ENCODE measurements around the gene CPEB2. TPM values are rescaled to one million over a fixed set of nuclear protein-coding genes. Genes with fewer than 3 reads are reported as not detected.
A peak's percentile ranks its signal among the peaks of the same experiment; 100 is the strongest.

CPEB2 gene
- total RNA-seq, 1 donor from 2014 or later = 13.0 TPM

DNA sequence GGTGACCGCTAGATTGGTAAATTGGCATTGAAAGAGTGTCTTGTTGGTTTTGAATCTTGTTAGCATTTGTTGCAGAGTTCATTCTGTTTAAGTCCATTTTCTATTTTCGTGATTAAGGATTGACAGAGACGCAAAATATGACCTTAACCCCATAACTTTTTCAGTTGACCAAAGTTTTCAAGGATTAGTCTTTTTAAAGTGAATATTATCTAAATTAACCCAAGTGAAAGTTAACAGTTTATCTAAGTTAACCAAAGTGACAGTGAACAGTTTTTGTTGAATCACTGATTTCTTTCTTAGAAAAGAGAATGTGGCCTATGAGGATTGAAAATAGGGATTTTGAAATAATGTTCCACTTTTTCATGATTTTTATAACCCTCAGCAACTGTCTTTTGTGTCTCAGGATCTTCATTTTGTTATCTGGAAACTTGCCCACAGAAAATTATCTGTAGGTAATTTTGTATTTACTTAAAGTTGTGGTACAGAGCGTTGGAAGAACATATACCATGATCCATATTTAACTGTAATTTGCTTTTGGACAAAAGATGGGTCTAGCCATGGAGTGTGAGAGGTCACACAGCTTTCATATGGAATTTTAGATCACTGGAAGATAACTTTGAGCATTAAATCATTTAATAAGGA lies 3.3 kb downstream of the CPEB2 start:
- no peaks in the 10 kb centered on the region for H3K27me3 ChIP-seq (ENCODE audit: control insufficient read depth, insufficient read depth, low read length)
- H3K36me3 ChIP-seq (ENCODE audit: control insufficient read depth, insufficient read depth, low read length) = no peaks in the 10 kb centered on the region
- DNase-seq (ENCODE audit: low read depth) = no peak
- peak overlapping the region; percentile 95 for H3K4me3 ChIP-seq (ENCODE audit: low read depth, low read length)
- TF ChIP-seq, protein P1, sequence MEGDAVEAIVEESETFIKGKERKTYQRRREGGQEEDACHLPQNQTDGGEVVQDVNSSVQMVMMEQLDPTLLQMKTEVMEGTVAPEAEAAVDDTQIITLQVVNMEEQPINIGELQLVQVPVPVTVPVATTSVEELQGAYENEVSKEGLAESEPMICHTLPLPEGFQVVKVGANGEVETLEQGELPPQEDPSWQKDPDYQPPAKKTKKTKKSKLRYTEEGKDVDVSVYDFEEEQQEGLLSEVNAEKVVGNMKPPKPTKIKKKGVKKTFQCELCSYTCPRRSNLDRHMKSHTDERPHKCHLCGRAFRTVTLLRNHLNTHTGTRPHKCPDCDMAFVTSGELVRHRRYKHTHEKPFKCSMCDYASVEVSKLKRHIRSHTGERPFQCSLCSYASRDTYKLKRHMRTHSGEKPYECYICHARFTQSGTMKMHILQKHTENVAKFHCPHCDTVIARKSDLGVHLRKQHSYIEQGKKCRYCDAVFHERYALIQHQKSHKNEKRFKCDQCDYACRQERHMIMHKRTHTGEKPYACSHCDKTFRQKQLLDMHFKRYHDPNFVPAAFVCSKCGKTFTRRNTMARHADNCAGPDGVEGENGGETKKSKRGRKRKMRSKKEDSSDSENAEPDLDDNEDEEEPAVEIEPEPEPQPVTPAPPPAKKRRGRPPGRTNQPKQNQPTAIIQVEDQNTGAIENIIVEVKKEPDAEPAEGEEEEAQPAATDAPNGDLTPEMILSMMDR (IDR thresholded peaks at IDR 0.05; ENCODE audit: insufficient read depth, low read length, poor library complexity, severe bottlenecking) = no peak

DNA sequence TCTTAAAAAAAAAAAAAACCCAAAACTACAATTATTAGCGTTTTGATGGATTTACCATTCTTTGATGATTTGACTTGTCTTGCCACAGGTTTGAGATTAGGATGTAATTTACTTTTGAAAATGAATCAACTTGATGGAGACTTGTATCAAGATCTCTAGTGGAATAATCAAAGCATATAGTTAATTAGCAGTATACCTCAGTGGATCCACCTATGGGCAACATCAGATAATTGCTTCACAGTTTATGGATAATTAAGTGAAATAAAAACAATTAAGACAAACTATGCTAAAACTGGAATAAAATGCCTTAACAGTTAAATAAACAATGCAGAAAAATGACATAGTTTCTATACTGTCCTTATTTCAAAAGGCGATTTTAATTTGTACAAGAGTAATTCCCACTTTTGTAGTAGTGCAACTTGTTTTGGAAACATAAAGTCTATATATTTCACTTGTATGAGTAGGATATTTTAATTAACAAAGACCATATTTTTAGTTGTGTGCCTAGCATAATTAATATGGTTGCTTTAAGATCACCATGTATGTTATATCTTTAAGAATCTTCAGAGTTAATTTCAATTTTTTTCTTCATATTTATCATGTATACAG lies 4.2 kb downstream of the CPEB2 start:
- DNase-seq (ENCODE audit: low read depth) = no peak
- peak overlapping the region; percentile 95 for H3K4me3 ChIP-seq (ENCODE audit: low read depth, low read length)
- H3K27me3 ChIP-seq (ENCODE audit: control insufficient read depth, insufficient read depth, low read length) = no peaks in the 10 kb centered on the region
- TF ChIP-seq, protein P1 (IDR thresholded peaks at IDR 0.05; ENCODE audit: insufficient read depth, low read length, poor library complexity, severe bottlenecking) = peak; percentile 38
- H3K36me3 ChIP-seq (ENCODE audit: control insufficient read depth, insufficient read depth, low read length) = no peaks in the 10 kb centered on the region

DNA sequence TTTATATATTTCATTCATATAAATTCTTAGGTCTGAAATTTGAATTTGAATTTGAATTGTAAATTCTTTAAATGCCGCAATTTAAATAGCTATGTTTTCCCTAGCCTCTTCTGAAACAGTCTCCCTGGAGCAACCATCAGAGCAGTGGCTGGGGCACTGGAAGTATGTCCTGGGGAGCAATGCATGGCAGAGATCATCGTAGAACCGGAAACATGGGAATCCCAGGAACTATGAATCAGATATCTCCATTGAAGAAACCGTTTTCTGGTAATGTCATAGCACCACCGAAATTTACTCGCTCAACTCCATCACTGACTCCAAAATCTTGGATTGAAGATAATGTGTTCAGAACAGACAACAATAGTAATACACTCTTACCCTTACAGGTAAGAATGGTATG lies 4.9 kb downstream of the CPEB2 start:
- Histone ChIP-seq H3K27me3 (ENCODE audit: control insufficient read depth, insufficient read depth, low read length) (no peaks in the 10 kb centered on the region), H3K36me3 (ENCODE audit: control insufficient read depth, insufficient read depth, low read length) (no peaks in the 10 kb centered on the region), H3K4me3 (ENCODE audit: low read depth, low read length) (peak overlapping the region; percentile 14)
- DNase-seq (ENCODE audit: low read depth) = no peak
- TF ChIP-seq, protein P1 (IDR thresholded peaks at IDR 0.05; ENCODE audit: insufficient read depth, low read length, poor library complexity, severe bottlenecking) = no peak

DNA sequence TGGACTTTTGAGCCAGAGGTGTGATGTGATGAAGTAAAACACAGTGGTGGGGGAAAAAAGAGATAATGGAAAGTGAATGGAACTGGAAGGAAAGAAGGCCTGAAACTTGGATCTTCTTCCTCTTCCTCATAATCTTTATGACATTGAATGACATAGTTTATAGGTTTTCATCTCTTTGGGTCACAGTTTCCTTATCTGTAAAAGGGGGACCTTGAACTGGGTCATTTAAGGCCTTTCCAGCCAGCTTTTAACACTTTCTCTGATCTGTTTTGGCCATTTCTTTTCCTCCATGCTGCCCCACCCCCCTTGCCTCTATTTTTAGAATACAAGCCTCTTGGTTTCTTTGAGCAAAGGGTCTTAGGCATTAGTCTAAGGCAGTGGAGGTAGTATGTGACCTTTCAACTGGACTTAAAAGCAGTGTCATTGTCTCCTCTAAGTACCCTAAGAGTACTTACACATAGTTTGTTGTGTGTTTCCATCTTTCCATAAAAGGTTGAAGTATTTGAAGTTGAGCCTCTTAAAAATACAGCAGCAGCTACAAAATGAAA lies 7.8 kb downstream of the CPEB2 start:
- no peak for DNase-seq (ENCODE audit: low read depth)

DNA sequence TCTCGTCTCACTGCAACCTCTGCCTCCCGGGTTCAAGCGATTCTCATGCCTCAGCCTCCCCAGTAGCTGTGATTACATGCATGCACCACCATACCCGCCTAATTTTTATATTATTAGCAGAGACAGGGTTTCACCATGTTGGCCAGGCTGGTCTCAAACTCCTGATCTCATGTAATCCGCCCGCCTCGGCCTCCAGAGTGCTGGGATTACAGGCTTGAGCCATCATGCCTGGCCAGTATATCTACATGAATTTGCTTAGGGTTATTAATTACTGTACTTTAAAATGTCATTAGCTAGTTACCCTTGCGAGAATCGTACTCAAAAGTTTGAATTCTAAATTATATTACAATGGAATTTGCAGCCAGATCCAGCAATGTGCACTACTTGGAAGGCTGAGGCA lies 8.9 kb downstream of the CPEB2 start:
- Histone ChIP-seq H3K36me3 (ENCODE audit: control insufficient read depth, insufficient read depth, low read length) (peaks cover 2% of the 10 kb centered on the region), H3K4me3 (ENCODE audit: low read depth, low read length) (no peak overlapping the region), H3K27me3 (ENCODE audit: control insufficient read depth, insufficient read depth, low read length) (no peaks in the 10 kb centered on the region)
- DNase-seq (ENCODE audit: low read depth) = no peak
- TF ChIP-seq, protein P1 (IDR thresholded peaks at IDR 0.05; ENCODE audit: insufficient read depth, low read length, poor library complexity, severe bottlenecking) = no peak

More for the DNA sequence above, 7.8 kb downstream of the CPEB2 start:
- peaks cover 2% of the 10 kb centered on the region for H3K36me3 ChIP-seq (ENCODE audit: control insufficient read depth, insufficient read depth, low read length)
- TF ChIP-seq, protein P1 (IDR thresholded peaks at IDR 0.05; ENCODE audit: insufficient read depth, low read length, poor library complexity, severe bottlenecking) = no peak
- no peak overlapping the region for H3K4me3 ChIP-seq (ENCODE audit: low read depth, low read length)
- H3K27me3 ChIP-seq (ENCODE audit: control insufficient read depth, insufficient read depth, low read length) = no peaks in the 10 kb centered on the region

Data from kidney epithelial cell (primary cell).